Endothelial cell (in vitro differentiated cells): ENCODE measurements around the gene ALDH3A2. TPM values are rescaled to one million over a fixed set of nuclear protein-coding genes. Genes with fewer than 3 reads are reported as not detected.

Source experiments
- DNase-seq: peaks from one replicate; pipeline ENCODE4 v3.0.0; 2021; ENCODE audit warnings: low spot score
- H3K27ac Mint-ChIP-seq: one replicate; pipeline ENCODE4 v1.8.0; 2021; ENCODE audit warnings: mixed read lengths, inconsistent platforms; ENCODE audit not compliant: unreplicated experiment
- H3K27me3 Mint-ChIP-seq: one replicate; pipeline ENCODE4 v1.8.0; 2021; ENCODE audit warnings: mild to moderate bottlenecking, moderate library complexity, mixed read lengths, inconsistent platforms; ENCODE audit not compliant: unreplicated experiment
- H3K36me3 Mint-ChIP-seq: one replicate; pipeline ENCODE4 v1.8.0; 2021; ENCODE audit warnings: mild to moderate bottlenecking, low read depth, mixed read lengths, inconsistent platforms; ENCODE audit not compliant: unreplicated experiment
- H3K4me1 Mint-ChIP-seq: one replicate; pipeline ENCODE4 v1.8.0; 2021; ENCODE audit warnings: mild to moderate bottlenecking, mixed read lengths, inconsistent platforms; ENCODE audit not compliant: unreplicated experiment
- H3K4me3 Mint-ChIP-seq: one replicate; pipeline ENCODE4 v1.8.0; 2021; ENCODE audit warnings: mild to moderate bottlenecking, mixed read lengths, inconsistent platforms; ENCODE audit not compliant: unreplicated experiment
- H3K9me3 Mint-ChIP-seq: one replicate; pipeline ENCODE4 v1.8.0; 2021; ENCODE audit warnings: mixed read lengths, inconsistent platforms; ENCODE audit not compliant: unreplicated experiment
- CTCF ChIP-seq: fragments of 200-600 bp; sonication (generic); IDR thresholded peaks from one replicate; pipeline ENCODE4 v1.5.0; 2021; ENCODE audit warnings: antibody characterized with exemption; ENCODE audit not compliant: unreplicated experiment
- long read RNA-seq: library from polyadenylated mRNA; unstranded; transcript quantifications from one replicate; pipeline ENCODE4 v2.0.0, GENCODE V29; 2020; ENCODE audit not compliant: unreplicated experiment
- total RNA-seq: library from RNA; stranded (reverse); fragmentation: NEBNext Ultra II Directional; extraction: Animal tissue kit (Norgen Biotek cat#: 25700); gene quantifications from one replicate; pipeline ENCODE4 v1.2.1, GENCODE V29; 2021; ENCODE audit not compliant: unreplicated experiment

Gene ALDH3A2
- total RNA-seq: 21.0 TPM
- long read RNA-seq, transcript ALDH3A2-201 (10 exons, 3,928 nt): major isoform, 12 of 17 reads
- long read RNA-seq, partial matches to known transcripts: 0 of 17 reads
- long read RNA-seq, other reads (novel, unspliced or antisense): 3 of 17 reads

- Mint-ChIP-seq H3K27me3 (peaks cover 12% of the 10 kb centered on the region), H3K36me3 (peaks cover 9% of the 10 kb centered on the region), H3K9me3 (no peaks in the 10 kb centered on the region), H3K27ac (peak within 1 kb of the TSS; percentile 89), H3K4me3 (peak within 1 kb of the TSS; percentile 93), H3K4me1 (peaks cover 16% of the 10 kb centered on the region)
- no peak for TF ChIP-seq CTCF
- DNase-seq: peak; percentile 94
Observed at GRCh38 chr17:19648475-19649273, at the start of gene ALDH3A2. Gene ALDH3A2, plus strand, starts transcription at chr17:19648751. Its CDS starts 221 bp downstream, at chr17:19648972.

- no peak for TF ChIP-seq CTCF
- no peak overlapping the region for H3K27ac Mint-ChIP-seq
Observed at GRCh38 chr17:19610311-19610710, 38.2 kb upstream of the ALDH3A2 start.

GRCh38 chr17:19610879-19611278 lies 37.7 kb upstream of the ALDH3A2 start:
- no peak for TF ChIP-seq CTCF
- Mint-ChIP-seq H3K9me3 (no peaks in the 10 kb centered on the region), H3K4me1 (no peaks in the 10 kb centered on the region), H3K27ac (no peak overlapping the region), H3K27me3 (no peaks in the 10 kb centered on the region), H3K36me3 (no peaks in the 10 kb centered on the region), H3K4me3 (no peak overlapping the region)
- DNase-seq: no peak

More at GRCh38 chr17:19610311-19610710, 38.2 kb upstream of the ALDH3A2 start:
- Mint-ChIP-seq H3K4me3 (no peak overlapping the region), H3K9me3 (no peaks in the 10 kb centered on the region), H3K27me3 (no peaks in the 10 kb centered on the region), H3K36me3 (no peaks in the 10 kb centered on the region), H3K4me1 (no peaks in the 10 kb centered on the region)
- no peak for DNase-seq

GRCh38 chr17:19613979-19614378 lies 34.6 kb upstream of the ALDH3A2 start:
- no peaks in the 10 kb centered on the region for H3K4me1 Mint-ChIP-seq
- H3K36me3 Mint-ChIP-seq: peaks cover 8% of the 10 kb centered on the region
- no peak for DNase-seq
- H3K9me3 Mint-ChIP-seq: peaks cover 7% of the 10 kb centered on the region
- no peaks in the 10 kb centered on the region for H3K27me3 Mint-ChIP-seq
- H3K27ac Mint-ChIP-seq: no peak overlapping the region
- no peak for TF ChIP-seq CTCF
- H3K4me3 Mint-ChIP-seq: no peak overlapping the region

GRCh38 chr17:19614900-19615299 lies 33.7 kb upstream of the ALDH3A2 start:
- DNase-seq: no peak

More at GRCh38 chr17:19614900-19615299, 33.7 kb upstream of the ALDH3A2 start:
- peaks cover 18% of the 10 kb centered on the region for H3K36me3 Mint-ChIP-seq
- H3K27ac Mint-ChIP-seq: no peak overlapping the region
- no peak for TF ChIP-seq CTCF
- H3K27me3 Mint-ChIP-seq: no peaks in the 10 kb centered on the region
- H3K4me3 Mint-ChIP-seq: no peak overlapping the region
- no peaks in the 10 kb centered on the region for H3K4me1 Mint-ChIP-seq
- H3K9me3 Mint-ChIP-seq: peaks cover 16% of the 10 kb centered on the region
